HEK293T (cell line): Measurements from ENCODE around the gene SLC8A1.

Experiments used
- ARNT ChIP-seq: fragments of 450-650 bp; IDR thresholded peaks from 2 replicates; pipeline ENCODE4 v1.6.1; 2017; ENCODE audit warnings: mild to moderate bottlenecking
- CTBP1 ChIP-seq: fragments of 450-650 bp; IDR thresholded peaks from 2 replicates; pipeline ENCODE4 v1.6.1; 2016; ENCODE audit warnings: borderline replicate concordance
- FOXM1 ChIP-seq: fragments of 450-650 bp; IDR thresholded peaks from 2 replicates; pipeline ENCODE4 v1.6.1; 2017; ENCODE audit warnings: mild to moderate bottlenecking, borderline replicate concordance
- HDGF ChIP-seq: fragments of 450-650 bp; IDR thresholded peaks from 2 replicates; pipeline ENCODE4 v1.6.1; 2017; ENCODE audit warnings: antibody characterized with exemption, borderline replicate concordance
- PKNOX1 ChIP-seq: fragments of 450-650 bp; IDR thresholded peaks from 2 replicates; pipeline ENCODE4 v1.6.1; 2016
- SP1 ChIP-seq: fragments of 450-650 bp; IDR thresholded peaks from 2 replicates; pipeline ENCODE4 v1.6.1; 2017

GRCh38 chr2:40208463-40208862, 243.4 kb downstream of the SLC8A1 start:
- no peak for TF ChIP-seq ARNT
- TF ChIP-seq PKNOX1 = peak; percentile 42
- TF ChIP-seq HDGF = no peak
- TF ChIP-seq SP1 = no peak
- TF ChIP-seq CTBP1 = no peak
- TF ChIP-seq FOXM1 = no peak
